ENCODE data around the gene NME7. TPM values are rescaled to one million over a fixed set of nuclear protein-coding genes. Genes with fewer than 3 reads are reported as not detected.

The NME7 gene
- total RNA-seq, 4 donors from 2014 or later = 3.7 to 8.4 (median 5.5) TPM

DNA sequence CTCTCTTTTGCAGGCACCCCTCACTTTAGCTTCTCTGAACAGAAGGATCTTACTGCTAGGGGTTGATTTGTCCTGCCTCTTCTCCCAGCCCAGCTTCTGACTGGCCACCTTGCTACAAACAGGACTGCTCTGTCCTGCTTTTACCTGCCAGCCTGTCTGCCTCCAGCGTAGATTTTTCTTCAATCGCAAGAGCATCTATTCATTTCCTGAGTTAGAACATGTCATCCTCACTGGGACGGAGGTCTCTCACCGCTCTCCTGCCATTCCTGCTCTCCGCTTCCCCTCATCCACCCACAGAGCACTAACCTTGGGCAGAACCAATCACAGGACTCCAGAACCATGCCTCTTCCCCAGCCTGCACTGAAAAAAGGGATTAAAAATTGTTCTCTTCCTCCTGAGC lies 264.6 kb downstream of the NME7 start:
- Histone ChIP-seq H3K4me1 (peaks cover 3 to 7% of the 10 kb centered on the region in 2 donors), H3K9me3 (no peaks in the 10 kb centered on the region), H3K27me3 (no peaks in the 10 kb centered on the region), H3K27ac (peak overlapping the region in 2 of 4 donors; percentile 33 to 39), H3K36me3 (peaks cover 0 to 3% of the 10 kb centered on the region in 2 donors), H3K4me3 (no peak overlapping the region)
- intact Hi-C loops (cut with DNase I; ENCODE audit: low total_unique reads) (no loop called here), in situ Hi-C loops (cut with MboI; ENCODE audit: low sequenced_read_pairs in 4 of 4) (loop anchor here in 3 of 4 donors (25.0 kb wide), 3 partner anchors 384 to 1166 kb away; partner anchors contain the start of genes SLC19A2 (in 2 of the 3), DCAF6 (in 1 of the 3) and MPC2 (in 1 of the 3))
- DNase-seq (no peak), ATAC-seq (no peak)
- TF ChIP-seq, protein P1, sequence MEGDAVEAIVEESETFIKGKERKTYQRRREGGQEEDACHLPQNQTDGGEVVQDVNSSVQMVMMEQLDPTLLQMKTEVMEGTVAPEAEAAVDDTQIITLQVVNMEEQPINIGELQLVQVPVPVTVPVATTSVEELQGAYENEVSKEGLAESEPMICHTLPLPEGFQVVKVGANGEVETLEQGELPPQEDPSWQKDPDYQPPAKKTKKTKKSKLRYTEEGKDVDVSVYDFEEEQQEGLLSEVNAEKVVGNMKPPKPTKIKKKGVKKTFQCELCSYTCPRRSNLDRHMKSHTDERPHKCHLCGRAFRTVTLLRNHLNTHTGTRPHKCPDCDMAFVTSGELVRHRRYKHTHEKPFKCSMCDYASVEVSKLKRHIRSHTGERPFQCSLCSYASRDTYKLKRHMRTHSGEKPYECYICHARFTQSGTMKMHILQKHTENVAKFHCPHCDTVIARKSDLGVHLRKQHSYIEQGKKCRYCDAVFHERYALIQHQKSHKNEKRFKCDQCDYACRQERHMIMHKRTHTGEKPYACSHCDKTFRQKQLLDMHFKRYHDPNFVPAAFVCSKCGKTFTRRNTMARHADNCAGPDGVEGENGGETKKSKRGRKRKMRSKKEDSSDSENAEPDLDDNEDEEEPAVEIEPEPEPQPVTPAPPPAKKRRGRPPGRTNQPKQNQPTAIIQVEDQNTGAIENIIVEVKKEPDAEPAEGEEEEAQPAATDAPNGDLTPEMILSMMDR (IDR thresholded peaks at IDR 0.05 in 4 of 5, conservative IDR thresholded peaks at IDR 0.05 in 1 of 5) = no peak
- TF ChIP-seq POLR2A (IDR thresholded peaks at IDR 0.05) = no peak

DNA sequence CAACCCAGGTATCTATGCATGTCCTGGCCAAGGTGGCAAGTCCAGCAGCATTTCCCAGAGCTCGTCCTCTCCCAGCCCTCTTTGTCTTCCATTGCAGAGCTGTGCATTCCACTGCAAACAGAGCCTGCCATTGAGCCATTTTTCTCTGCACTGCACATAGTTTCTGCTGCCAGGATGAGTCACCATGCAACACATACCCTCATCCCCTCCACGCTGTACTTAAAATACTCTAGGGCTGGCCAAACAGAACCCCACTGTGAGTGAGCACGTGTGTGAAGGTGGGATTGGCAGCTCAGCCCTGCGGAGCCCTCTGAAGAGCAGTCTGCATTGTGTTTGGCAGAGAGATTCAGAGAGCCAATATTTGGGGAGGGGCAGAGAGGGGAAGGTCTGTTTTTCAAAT lies 265.0 kb downstream of the NME7 start:
- H3K4me3 ChIP-seq = no peak overlapping the region
- no peaks in the 10 kb centered on the region for H3K36me3 ChIP-seq
- ATAC-seq = no peak
- TF ChIP-seq, protein P1 (IDR thresholded peaks at IDR 0.05 in 4 of 5, conservative IDR thresholded peaks at IDR 0.05 in 1 of 5) = no peak
- TF ChIP-seq POLR2A (IDR thresholded peaks at IDR 0.05) = no peak
- H3K4me1 ChIP-seq = peaks cover 3 to 7% of the 10 kb centered on the region in 2 donors
- H3K9me3 ChIP-seq = no peaks in the 10 kb centered on the region
- DNase-seq = no peak
- intact Hi-C loops (cut with DNase I; ENCODE audit: low total_unique reads) (no loop called here), in situ Hi-C loops (cut with MboI; ENCODE audit: low sequenced_read_pairs in 4 of 4) (loop anchor here in 3 of 4 donors (25.0 kb wide), 3 partner anchors 385 to 1165 kb away; partner anchors contain the start of genes SLC19A2 (in 2 of the 3), DCAF6 (in 1 of the 3) and MPC2 (in 1 of the 3))
- H3K27ac ChIP-seq = peak overlapping the region in 2 of 4 donors; percentile 33 to 39
- no peaks in the 10 kb centered on the region for H3K27me3 ChIP-seq

DNA sequence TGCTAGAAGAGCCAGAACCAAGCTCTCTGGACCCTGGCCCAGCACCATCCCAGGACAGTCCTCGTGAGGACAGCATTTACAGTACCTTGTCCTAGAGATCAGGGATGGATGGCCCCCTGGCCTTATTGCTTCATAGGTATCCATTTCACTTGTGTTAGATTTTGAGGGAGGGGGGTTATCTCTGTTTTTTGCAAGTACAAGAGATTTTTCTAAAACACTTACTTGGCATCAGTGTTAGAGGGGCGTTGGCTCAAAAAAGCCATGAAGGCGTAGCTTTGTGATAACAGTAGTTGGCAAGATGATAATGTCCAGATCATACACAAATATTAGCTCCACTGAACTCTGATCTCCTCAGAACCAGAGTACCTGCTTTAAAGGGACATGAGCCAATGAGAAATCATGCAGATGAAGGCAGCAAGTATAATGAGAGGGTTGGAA lies 266.9 kb downstream of the NME7 start:
- Histone ChIP-seq H3K4me3 (no peak overlapping the region), H3K36me3 (no peaks in the 10 kb centered on the region), H3K27ac (no peak overlapping the region), H3K27me3 (no peaks in the 10 kb centered on the region), H3K4me1 (peaks cover 0 to 7% of the 10 kb centered on the region in 2 donors), H3K9me3 (no peaks in the 10 kb centered on the region)
- no peak for DNase-seq
- ATAC-seq = no peak
- intact Hi-C loops (cut with DNase I; ENCODE audit: low total_unique reads) (no loop called here), in situ Hi-C loops (cut with MboI; ENCODE audit: low sequenced_read_pairs in 4 of 4) (loop anchor here in 3 of 4 donors (25.0 kb wide), 3 partner anchors 387 to 1163 kb away; partner anchors contain the start of genes SLC19A2 (in 2 of the 3), DCAF6 (in 1 of the 3) and MPC2 (in 1 of the 3))
- TF ChIP-seq, protein P1 (IDR thresholded peaks at IDR 0.05 in 4 of 5, conservative IDR thresholded peaks at IDR 0.05 in 1 of 5) = no peak
- TF ChIP-seq POLR2A (IDR thresholded peaks at IDR 0.05) = no peak

DNA sequence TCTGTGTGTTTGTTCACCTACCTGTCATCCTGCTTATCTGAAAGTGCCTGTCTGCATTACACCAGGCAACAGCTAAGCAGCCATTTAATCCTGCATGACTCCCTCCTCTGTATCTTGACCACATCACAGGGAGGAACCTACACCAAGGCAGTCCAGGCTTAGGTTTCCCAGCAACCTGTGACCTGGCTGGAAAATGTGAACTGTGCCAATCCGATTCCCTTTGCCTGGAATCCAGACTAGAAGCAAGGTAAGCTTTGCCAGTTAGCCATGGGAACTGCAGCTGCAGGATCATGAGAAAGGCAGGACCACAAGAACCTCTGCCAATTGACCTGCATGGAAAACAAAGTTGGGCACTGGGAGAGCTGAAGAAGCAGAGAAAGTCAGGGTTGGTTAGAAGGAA lies 267.4 kb downstream of the NME7 start:
- no peak for ATAC-seq
- Histone ChIP-seq H3K36me3 (no peaks in the 10 kb centered on the region), H3K27me3 (no peaks in the 10 kb centered on the region), H3K4me1 (peaks cover 0 to 7% of the 10 kb centered on the region in 2 donors), H3K4me3 (no peak overlapping the region), H3K27ac (no peak overlapping the region), H3K9me3 (no peaks in the 10 kb centered on the region)
- DNase-seq = no peak
- intact Hi-C loops (cut with DNase I; ENCODE audit: low total_unique reads) = no loop called here
- TF ChIP-seq POLR2A (IDR thresholded peaks at IDR 0.05) = no peak
- TF ChIP-seq, protein P1 (IDR thresholded peaks at IDR 0.05 in 4 of 5, conservative IDR thresholded peaks at IDR 0.05 in 1 of 5) = no peak
- in situ Hi-C loops (cut with MboI; ENCODE audit: low sequenced_read_pairs in 4 of 4) = loop anchor here in 3 of 4 donors (25.0 kb wide), 3 partner anchors 387 to 1163 kb away; partner anchors contain the start of genes SLC19A2 (in 2 of the 3), DCAF6 (in 1 of the 3) and MPC2 (in 1 of the 3)

Data from gastrocnemius medialis (tissue), 4 donors.